ENCODE measurements around the gene AGK. TPM values are rescaled to one million over a fixed set of nuclear protein-coding genes. Genes with fewer than 3 reads are reported as not detected.
"Not testable (repeated sequence)": the region's sequence is repeated elsewhere in the genome, so short reads cannot be mapped to it uniquely, and the experiment has no call there.

AGK gene
- total RNA-seq, 1 experiment from 2014 or later: 24.0 TPM

DNA sequence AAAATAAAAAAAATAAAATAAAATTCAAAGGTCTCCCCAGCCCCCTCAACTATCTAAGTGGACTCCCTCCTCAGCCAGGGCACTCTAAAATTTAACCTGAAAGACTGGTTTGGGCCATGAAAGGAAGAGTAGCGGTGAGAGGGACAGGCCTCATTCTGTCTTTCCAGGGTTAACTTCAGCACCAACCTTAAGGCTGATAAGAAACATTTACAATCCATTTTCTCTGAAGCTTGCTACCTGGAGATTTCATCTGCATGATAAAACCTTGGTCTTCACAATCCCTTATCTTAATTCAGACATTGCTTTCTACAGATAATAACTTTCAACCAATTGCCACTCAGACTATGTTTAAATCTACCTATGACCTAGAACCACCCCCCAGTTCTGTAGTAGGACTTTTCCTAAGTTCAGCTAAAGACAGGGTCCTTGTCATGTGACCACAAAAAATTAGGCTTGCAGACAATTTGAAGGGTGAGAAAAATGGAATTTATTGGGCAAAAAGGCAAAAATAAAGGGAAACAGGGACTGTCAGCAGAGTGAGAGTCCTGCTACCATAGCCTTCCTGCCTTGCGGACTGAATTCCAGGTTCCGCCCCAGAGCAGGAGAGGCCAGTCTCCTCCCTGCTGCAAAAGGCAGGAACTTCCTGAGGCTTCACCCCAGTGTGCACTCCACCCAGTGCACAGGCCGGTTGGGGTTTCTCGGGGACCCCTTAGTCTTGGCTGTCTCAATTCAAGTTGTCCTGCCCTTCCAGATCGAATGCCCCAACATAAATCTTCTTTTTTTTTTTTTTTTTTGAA, 26.0 kb downstream of the AGK start:
- in situ Hi-C loops (cut with HindIII; ENCODE audit: low pct_unique_long_range_greater_than_20kb, low sequenced_read_pairs): no loop called here
- DNase-seq (ENCODE audit: low read depth): no peak

DNA sequence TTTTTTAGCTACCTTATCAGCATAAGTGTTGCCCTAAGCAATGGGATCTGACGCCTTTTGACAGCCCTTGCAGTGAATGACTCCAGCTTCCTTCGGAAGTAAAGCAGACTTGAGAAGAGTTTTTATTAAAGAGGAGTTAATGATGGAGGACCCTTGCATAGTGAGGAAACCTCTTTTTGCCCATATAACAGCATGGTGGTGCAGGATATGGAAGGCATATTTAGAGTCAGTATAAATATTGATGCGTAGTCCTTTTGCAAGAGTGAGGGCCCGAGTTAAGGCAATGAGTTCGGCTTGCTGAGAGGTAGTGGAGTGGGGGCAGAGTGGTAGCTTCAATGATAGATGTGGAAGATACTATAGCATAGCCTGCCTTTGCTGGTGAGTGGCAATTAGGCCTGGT, 28.7 kb downstream of the AGK start:
- in situ Hi-C loops (cut with HindIII; ENCODE audit: low pct_unique_long_range_greater_than_20kb, low sequenced_read_pairs); DNase-seq (ENCODE audit: low read depth): not testable (repeated sequence)

DNA sequence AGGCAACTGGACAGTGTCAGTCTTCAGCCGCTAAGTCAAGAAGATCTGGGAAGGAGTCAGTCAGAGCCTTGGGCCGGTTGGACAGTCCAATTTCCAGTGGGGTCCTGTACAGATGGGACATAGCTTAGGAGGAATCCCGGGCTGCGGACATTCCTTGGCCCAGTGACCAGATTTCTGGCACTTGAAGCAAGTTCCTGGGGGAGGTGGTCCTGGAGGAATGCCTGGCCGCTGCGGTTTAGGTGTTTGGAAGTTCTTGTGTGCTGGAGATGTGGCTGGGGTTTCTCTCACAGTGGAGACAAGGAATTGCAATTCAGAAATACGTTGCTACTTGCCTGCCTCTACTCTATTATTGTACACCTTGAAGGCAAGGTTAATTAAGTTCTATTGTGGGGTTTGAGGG, 30.9 kb downstream of the AGK start:
- in situ Hi-C loops (cut with HindIII; ENCODE audit: low pct_unique_long_range_greater_than_20kb, low sequenced_read_pairs); DNase-seq (ENCODE audit: low read depth): not testable (repeated sequence)

DNA sequence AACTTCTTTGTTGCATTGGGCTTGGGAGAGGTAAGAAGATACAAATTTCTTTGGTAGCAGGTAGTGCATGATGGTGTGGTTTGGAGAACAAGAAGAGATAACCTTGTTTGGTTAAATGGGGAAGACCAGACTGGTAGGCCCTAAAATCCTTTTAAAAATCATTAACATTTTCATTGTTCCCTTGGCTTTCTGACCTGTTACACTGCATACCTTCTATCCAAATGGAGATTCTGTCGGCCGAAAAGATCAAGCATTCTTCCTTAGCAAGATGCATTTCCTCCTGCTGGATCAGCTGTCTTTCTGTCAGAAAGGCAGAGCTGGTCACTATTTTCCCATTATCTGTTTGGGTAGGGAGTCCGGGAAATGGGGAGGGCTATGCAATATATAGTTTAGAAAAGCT, 33.7 kb downstream of the AGK start:
- in situ Hi-C loops (cut with HindIII; ENCODE audit: low pct_unique_long_range_greater_than_20kb, low sequenced_read_pairs): no loop called here
- no peak for DNase-seq (ENCODE audit: low read depth)

DNA sequence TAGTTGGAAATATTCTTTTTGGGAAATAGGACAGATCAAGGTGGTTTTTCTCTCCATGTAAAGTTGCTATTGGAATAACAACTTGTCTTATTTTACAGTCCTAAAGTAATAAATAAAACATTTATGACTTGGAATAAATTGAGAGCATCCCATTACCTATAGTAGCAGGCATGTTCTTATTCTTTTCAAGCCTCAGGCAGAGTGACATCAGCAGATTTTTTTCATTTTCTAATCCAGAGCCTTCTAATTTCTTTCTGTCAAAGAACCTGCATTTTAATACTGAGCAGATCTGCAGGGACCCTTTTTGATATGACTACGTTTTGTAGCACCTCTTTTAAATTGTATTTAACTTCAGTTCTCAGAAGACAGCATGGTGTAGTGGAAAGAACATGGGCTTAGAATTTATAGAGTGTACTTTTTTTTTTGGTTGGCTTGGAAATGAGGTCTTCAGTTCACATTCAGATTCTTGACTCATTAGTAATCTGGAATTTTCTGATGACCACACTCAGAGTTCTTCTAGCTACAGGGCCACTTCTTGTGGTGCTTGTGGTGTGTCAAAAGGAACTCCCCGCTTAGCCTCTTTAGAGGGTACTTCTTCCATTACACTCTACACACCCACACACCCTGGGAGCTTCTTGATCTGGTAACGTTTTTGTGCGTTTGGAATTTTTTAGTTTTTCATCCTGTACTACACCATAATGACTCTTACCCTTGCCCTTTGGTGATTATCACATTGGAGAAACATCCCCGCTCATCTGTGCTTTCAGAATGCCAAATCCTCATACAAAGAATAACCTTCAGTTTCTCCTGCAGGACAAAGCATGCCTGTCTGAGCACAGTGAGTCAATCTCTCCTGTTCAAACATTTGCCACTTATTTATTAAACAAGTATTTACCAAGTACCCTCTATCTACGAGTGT, 34.6 kb downstream of the AGK start:
- DNase-seq (ENCODE audit: low read depth): peak; percentile 33
- in situ Hi-C loops (cut with HindIII; ENCODE audit: low pct_unique_long_range_greater_than_20kb, low sequenced_read_pairs): no loop called here

DNA sequence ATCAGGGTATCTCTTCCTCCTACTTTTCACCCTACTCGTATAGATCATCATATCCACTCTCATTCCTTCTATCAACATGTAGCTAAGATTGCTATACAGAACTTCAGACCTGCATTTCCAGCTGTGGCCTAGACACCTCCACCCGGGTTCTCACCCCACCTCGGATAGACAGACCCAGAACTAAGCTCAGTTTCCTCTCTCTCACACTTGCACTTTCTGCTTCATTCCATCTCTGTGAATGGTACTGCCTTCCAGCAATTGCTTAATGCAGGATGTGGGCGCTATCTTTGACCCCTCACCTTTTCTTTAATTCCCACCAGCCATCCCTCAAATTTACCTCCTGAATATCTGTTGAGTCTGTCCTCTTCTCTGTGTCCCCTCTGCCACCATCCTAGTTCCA, 35.7 kb downstream of the AGK start:
- no peak for DNase-seq (ENCODE audit: low read depth)
- in situ Hi-C loops (cut with HindIII; ENCODE audit: low pct_unique_long_range_greater_than_20kb, low sequenced_read_pairs): no loop called here

DNA sequence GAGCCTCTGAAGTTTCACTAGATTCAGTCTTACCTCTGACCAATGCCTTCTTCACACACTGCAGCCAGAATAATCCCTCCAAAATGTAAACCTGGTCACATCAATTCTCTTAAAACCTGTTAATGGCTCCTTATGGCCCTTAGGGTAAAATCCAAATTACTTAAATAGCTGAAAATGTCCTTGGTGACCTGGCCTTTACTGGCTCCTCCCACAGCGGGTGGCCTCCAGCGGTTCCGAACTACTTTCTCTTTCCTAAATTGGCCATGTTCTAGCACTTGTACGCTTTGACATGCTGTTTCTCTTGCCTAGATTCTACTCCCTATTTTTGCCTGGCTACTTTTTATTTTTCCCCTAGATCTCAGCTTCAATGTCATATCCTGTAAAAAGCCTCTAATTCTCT, 36.1 kb downstream of the AGK start:
- DNase-seq (ENCODE audit: low read depth): no peak
- in situ Hi-C loops (cut with HindIII; ENCODE audit: low pct_unique_long_range_greater_than_20kb, low sequenced_read_pairs): no loop called here

DNA sequence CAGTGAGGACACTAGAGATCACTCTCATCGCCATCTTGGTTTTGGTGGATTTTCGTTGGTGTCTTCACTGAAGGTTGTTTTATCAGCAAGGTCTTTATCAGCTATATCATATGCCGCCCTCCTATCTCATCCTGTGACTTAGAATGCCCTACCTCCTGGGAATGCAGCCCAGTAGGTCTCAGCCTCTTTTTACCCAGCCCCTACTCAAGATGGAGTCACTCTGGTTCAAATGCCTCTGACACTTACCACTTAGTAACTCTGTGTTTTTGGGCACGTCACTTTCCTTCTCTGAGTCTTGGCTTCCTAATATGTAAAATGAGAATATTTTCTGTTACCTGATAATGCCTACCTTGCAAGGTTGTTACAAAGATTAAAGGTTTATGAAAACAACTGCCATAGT, 37.7 kb downstream of the AGK start:
- in situ Hi-C loops (cut with HindIII; ENCODE audit: low pct_unique_long_range_greater_than_20kb, low sequenced_read_pairs): no loop called here
- DNase-seq (ENCODE audit: low read depth): no peak

DNA sequence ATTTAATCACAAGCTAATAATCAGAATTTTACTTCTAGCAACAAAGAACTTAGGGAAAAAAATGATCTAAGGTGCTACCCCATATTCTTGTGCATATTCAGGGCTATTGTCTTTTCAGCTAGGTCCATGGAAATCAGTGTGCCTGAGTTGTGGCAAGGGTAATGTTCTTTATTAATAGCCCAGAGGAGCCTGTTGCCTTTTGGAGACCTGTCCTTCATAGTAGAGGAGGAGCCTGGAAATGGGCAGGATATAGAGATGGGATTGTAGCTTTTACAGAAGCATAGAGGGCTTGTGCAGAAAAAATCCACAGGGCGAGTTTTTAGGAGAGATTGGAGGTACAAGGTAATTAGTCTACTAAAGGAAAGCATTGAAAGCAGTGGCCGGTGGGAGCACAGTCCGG, 38.9 kb downstream of the AGK start:
- no peak for DNase-seq (ENCODE audit: low read depth)
- in situ Hi-C loops (cut with HindIII; ENCODE audit: low pct_unique_long_range_greater_than_20kb, low sequenced_read_pairs): no loop called here

DNA sequence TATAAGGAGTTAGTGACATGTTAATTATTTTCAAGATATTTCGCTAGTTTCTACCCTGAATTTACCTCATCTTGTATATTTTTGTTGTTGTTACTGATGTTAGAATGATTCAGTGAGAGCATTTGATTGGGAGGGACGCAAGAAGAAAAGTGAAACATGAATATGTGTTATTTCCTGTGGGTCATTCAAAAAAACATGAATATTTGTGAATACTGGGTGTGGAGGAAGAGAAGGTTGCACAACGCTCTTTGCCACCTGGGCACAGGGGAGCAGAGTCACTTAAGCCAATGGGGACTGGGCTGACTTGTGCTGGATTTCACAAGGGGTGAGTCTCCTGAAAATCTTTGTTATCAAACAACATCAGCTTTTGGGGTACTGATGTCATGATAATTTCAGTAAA, 39.5 kb downstream of the AGK start:
- no peak for DNase-seq (ENCODE audit: low read depth)
- in situ Hi-C loops (cut with HindIII; ENCODE audit: low pct_unique_long_range_greater_than_20kb, low sequenced_read_pairs): no loop called here

DNA sequence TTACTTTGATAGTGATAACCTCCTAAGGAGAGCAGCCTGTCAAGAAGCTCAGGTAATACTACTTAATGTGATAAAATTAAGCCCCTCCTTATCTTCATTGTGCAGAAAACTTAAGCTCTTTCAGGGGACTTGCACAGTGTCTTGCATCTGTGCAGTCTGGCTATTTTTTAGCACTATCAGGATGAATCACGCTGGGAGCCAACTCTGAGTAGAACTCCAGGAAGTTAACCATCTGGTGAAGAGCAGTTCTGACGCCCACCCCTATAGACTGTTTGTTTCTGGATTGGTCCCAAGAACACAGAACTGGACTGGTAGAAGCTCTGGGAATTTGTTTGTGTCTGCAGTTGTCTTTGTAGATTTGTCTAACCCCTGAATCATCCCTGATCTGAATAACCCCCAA, 41.9 kb downstream of the AGK start:
- in situ Hi-C loops (cut with HindIII; ENCODE audit: low pct_unique_long_range_greater_than_20kb, low sequenced_read_pairs): no loop called here
- DNase-seq (ENCODE audit: low read depth): no peak

DNA sequence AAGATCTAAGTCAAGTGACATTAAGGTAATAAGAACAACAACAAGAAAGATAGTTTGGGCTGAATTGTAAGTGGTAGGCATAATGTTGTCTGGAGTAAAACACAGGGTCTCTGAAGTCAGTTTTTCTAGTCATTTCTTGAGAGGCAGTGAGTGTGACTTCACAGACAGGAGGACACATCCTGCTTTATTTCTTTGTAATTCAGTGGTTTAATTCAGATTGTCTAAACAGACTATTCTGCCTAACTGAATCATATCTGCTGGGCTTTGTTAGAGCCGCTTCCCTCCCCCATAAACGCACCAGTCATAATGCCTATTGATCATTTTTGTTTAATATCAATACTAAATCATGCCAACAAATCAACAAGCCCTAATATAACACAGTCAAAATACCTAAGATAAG, 46.8 kb downstream of the AGK start:
- in situ Hi-C loops (cut with HindIII; ENCODE audit: low pct_unique_long_range_greater_than_20kb, low sequenced_read_pairs): no loop called here
- DNase-seq (ENCODE audit: low read depth): no peak

DNA sequence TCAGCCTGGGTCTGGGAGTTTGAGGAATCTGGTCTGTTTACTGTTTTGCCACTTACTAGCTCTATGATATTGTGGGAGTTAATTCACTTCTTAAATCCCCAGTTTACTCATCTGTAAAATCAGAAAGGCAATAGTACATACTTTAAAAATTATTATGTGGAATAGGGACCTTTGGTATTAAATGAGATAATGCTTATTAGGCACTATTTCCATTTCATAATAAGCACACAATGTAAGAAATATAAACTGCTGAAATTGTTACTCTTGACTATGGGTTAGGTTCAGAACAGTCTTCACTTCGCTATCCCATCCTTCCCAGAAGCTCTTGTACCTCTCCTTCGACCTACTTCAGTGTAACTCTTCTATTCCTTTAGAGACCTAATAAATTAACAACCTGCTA, 47.2 kb downstream of the AGK start:
- in situ Hi-C loops (cut with HindIII; ENCODE audit: low pct_unique_long_range_greater_than_20kb, low sequenced_read_pairs): no loop called here
- DNase-seq (ENCODE audit: low read depth): no peak

DNA sequence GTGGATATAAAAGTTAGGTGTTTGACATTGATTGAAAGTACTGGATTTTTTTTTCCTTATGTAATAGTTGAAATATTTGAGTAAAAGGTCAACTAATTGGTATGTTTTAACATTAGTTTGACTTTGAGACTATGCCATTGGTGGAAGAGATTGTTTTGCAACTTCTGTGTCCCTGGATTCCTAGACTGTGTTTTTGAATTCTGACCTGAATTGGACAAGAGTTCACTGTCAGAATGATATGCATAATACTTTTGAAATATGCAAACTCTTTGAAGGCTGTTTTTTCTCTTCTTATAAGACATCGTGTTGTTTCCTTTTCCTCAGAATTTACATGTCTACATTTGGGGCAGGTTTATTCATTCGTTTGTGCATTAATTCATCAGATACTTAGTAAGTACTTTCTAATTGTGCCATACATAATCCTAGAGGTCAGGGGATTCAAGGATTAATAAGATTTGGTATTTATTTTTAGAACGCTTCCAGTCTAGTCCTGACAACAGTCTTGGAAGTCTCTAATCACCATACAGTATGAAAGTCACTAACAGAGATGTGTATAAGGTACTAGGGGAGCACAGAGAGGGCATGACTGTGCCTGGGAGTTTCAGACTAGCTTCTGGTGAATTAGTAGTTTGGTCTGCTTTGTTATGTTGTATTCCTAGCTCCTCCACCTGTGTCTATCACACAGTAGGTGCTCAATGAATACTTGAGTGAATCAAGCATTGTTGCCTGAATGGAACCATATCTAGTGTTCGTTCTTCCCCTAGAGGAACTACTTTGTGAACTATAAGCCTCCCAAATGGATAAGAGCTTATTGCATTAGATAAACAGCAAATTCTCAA, 49.2 kb downstream of the AGK start:
- in situ Hi-C loops (cut with HindIII; ENCODE audit: low pct_unique_long_range_greater_than_20kb, low sequenced_read_pairs): no loop called here

DNA sequence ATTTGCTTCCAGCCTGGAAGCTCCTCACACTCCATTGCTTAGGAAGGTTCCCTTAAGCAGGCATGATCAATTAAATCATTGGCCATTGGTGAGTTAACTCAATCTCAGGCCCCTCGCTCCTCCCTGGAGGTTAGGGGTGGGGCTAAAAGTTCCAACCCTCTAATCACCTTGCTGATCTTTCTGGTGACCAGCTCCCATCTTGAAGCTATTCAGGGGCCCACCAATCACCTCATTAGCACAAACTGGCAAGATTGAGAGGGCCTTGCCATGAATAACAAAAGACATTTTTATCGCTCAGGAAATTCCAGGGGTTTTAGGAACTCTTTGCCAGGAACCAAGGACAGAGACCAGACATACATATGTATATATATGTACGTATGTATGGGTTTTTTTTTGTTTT, 58.4 kb downstream of the AGK start:
- in situ Hi-C loops (cut with HindIII; ENCODE audit: low pct_unique_long_range_greater_than_20kb, low sequenced_read_pairs): no loop called here
- DNase-seq (ENCODE audit: low read depth): no peak

More for the DNA sequence above, 49.2 kb downstream of the AGK start:
- no peak for DNase-seq (ENCODE audit: low read depth)

DNA sequence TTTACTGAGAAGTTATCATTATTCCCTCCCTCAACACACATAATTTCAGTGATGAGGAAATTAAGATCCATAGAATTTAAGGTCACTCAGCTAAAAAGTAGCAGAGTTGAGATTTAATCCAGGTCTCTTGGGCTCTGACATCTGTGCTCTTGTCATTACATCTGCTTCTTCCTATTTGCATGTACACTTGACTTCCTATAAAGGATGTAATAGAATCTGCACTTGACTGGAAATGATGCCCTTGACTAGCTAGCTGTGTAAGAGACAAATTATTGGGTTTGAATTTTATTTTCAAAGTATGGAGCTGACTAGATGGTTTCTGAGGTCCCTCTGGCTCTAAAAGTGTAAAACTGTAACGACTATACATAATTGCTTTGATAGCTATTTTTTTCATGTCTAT, 59.5 kb downstream of the AGK start:
- in situ Hi-C loops (cut with HindIII; ENCODE audit: low pct_unique_long_range_greater_than_20kb, low sequenced_read_pairs): no loop called here
- no peak for DNase-seq (ENCODE audit: low read depth)

DNA sequence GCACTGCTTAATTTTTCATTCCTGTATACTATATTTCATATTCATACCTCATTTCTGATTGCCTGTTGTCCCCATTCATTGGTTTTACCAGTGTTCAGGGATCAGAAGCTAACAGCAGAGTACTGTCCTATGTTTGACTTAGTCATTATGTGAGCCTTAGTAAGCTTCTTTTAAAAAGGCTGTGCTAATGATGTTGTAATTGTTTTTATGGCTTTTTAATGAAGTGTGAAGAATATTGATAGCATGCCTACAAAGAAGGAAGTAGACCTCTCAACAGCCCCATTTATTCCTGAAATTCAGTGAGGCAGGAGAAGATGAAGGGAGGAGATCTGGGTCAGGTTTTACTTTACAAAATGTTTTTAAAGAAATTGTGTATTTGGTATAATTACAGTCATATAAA, 61.7 kb downstream of the AGK start:
- DNase-seq (ENCODE audit: low read depth): no peak
- in situ Hi-C loops (cut with HindIII; ENCODE audit: low pct_unique_long_range_greater_than_20kb, low sequenced_read_pairs): no loop called here

DNA sequence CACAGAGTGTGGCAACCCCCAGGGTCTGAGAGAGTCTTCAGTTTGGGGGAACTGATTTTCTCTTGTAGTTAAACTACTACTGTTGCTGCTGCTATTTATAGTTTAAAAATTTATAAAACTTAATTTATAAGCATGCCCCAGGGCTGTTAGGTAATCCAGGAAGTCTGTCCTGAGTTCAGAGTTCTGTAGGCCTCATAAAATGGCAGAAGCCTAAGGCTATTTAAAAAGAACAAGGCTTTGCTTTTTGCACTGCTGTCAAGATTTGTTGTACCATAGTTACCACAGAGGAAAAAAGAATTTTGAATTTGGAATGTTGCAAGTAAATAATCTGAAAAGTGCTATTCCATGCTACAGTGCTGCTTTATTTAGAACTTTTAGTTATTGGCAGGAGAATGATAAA, 66.1 kb downstream of the AGK start:
- DNase-seq (ENCODE audit: low read depth): no peak
- in situ Hi-C loops (cut with HindIII; ENCODE audit: low pct_unique_long_range_greater_than_20kb, low sequenced_read_pairs): no loop called here

DNA sequence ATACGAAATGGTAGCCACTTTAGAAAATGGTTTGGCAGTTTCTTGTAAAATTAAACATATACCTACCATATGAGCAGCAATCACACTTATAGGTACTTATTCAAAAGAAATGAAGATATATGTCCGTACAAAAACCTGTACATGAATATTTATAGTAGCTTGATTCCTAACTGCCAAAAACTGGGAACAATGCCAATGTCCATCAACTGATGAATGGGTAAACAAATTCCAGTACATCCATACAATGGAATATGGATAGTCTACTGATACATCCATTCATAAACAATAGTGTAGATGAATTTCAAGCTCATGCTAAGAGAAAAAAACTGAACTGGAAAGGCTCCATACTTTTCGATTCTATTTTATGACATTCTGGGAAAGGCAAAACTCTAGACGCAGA, 68.5 kb downstream of the AGK start:
- in situ Hi-C loops (cut with HindIII; ENCODE audit: low pct_unique_long_range_greater_than_20kb, low sequenced_read_pairs): no loop called here

More for the DNA sequence above, 68.5 kb downstream of the AGK start:
- DNase-seq (ENCODE audit: low read depth): no peak

Measured in Caki2 (cell line).